H1 (cell line): Measurements from ENCODE around the gene SPTAN1. TPM values are rescaled to one million over a fixed set of nuclear protein-coding genes. Genes with fewer than 3 reads are reported as not detected.

Experiments used
- FOSL1 ChIP-seq: IDR thresholded peaks from 2 replicates; pipeline ENCODE4 v1.6.1; 2011; ENCODE audit warnings: mild to moderate bottlenecking, low read depth, low read length, moderate library complexity; ENCODE audit not compliant: insufficient read depth
- HDAC2 ChIP-seq, 2 experiments: fragments of 300-600 bp in 1 of 2; sonication (generic) in 1 of 2; IDR thresholded peaks; 2 replicates each; pipeline ENCODE4 v1.6.1; 2011 to 2012; ENCODE audit warnings: low read depth in 2 of 2, low read length in 2 of 2, mild to moderate bottlenecking in 2 of 2, moderate library complexity in 2 of 2, borderline replicate concordance in 1 of 2, inconsistent platforms in 1 of 2
- JUND ChIP-seq: IDR thresholded peaks from 2 replicates; pipeline ENCODE4 v1.6.1; 2011; ENCODE audit warnings: mild to moderate bottlenecking, improper control_type of control experiment, low read length
- RFX5 ChIP-seq: IDR thresholded peaks from 2 replicates; pipeline ENCODE4 v1.6.1; 2011; ENCODE audit warnings: low read depth, low read length, improper control_type of control experiment, borderline replicate concordance
- SP1 ChIP-seq: IDR thresholded peaks from 2 replicates; pipeline ENCODE4 v1.6.1; 2011; ENCODE audit warnings: low read depth, low read length
- polyA plus RNA-seq, 7 experiments: library from polyadenylated mRNA; depleted of rRNA in 3 of 7; stranded (reverse) in 5 of 7; unstranded in 2 of 7; fragments of >200 nt in 5 of 7; fragments of 200-250 nt in 2 of 7; gene quantifications; 1 replicate in 5 of 7; 2 replicates in 1 of 7; 4 replicates in 1 of 7; pipeline versions ENCODE4 v1.2.1 to v1.2.3, GENCODE V29; 2011 to 2013; ENCODE audit warnings: missing spikeins in 2 of 7, mixed read lengths in 2 of 7
- total RNA-seq: library from RNA; stranded (reverse); fragmentation: NEBNext Ultra II Directional; extraction: Animal tissue kit (Norgen Biotek cat#: 25700); gene quantifications from 2 replicates; pipeline ENCODE4 v1.2.1, GENCODE V29; 2021

SPTAN1 gene
- total and polyA plus RNA-seq, 2 of the 8 experiments (the other 6 are each of a cell fraction or from before 2014, with no cell fraction given), result 182 to 216 TPM

DNA sequence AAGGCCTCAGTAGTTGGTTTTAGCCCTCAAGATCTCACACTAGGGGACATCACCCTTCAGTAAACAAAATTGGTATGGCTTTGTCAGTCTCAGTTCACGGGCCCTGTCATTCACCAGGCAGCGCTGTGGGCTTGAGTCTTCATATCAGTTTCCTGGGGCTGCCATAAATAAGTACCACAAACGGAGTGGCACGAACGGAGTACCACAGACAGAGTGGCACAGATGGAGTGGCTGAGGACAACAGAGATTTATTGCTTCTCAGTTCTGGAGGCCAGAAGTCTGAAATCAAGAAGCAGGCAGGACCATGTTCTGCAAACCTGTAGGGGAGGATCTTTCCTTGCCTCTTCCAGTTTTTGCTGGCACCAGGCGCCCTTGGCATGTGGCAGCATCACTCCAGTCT lies 66.7 kb downstream of the SPTAN1 start (continued):
- TF ChIP-seq RFX5, result no peak
- no peak for TF ChIP-seq SP1
- no peak for TF ChIP-seq HDAC2 (IDR thresholded peaks at IDR 0.05; ENCODE audit: borderline replicate concordance in 1 of 2, low read depth in 2 of 2, low read length in 2 of 2)
- no peak for TF ChIP-seq JUND
- no peak for TF ChIP-seq FOSL1
